ENCODE measurements around the gene MOB3B. TPM values are rescaled to one million over a fixed set of nuclear protein-coding genes. Genes with fewer than 3 reads are reported as not detected.
A peak's percentile ranks its signal among the peaks of the same experiment; 100 is the strongest.
"Not testable (repeated sequence)": the region's sequence is repeated elsewhere in the genome, so short reads cannot be mapped to it uniquely, and the experiment has no call there.

The MOB3B gene
- total RNA-seq, 1 donor from 2014 or later, result 0.99 TPM

DNA sequence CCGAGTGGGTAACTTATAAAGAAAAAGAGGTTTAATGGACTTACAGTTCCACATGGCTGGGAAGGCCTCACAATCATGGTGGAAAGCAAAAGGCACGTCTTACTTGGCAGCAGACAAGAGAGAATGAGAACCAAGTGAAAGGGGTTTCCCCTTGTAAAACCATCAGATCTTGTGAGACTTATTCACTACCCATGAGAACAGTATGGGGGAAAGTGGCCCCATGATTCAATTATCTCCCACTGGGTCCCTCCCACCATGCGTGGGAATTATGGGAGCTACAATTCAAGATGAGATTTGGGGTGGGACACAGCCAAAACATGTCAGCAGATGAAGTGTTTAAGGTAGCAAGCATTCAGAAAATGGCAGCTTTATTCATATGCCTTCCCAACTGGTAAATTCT lies 81.3 kb downstream of the MOB3B start:
- DNase-seq (ENCODE audit: low read depth in 2 of 2), result not testable (repeated sequence)

GRCh38 chr9:27447031-27447683 lies 82.5 kb downstream of the MOB3B start:
- no peak for DNase-seq (ENCODE audit: low read depth in 2 of 2)

DNA sequence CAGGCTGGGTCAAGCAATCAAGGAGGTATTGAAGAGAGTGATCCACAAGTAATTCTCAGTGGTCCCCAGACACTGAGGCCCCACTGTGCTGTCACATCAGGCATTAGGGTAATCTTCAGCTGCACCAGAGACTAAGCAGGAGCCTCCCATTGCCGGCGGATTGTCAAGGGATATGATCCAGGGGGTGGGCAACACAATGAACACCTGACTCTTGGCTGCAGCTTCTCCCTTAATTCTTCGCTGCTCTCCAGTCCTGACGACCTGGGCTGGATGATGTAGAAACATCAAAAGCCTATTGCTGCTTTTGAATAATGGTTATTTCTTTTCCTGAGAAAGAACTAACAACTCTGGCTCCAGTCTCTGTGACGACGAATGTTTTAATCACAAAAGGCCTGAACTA lies 83.9 kb downstream of the MOB3B start:
- DNase-seq (ENCODE audit: low read depth in 2 of 2), result no peak

GRCh38 chr9:27445057-27445595 lies 84.5 kb downstream of the MOB3B start:
- DNase-seq (ENCODE audit: low read depth in 2 of 2), result no peak

DNA sequence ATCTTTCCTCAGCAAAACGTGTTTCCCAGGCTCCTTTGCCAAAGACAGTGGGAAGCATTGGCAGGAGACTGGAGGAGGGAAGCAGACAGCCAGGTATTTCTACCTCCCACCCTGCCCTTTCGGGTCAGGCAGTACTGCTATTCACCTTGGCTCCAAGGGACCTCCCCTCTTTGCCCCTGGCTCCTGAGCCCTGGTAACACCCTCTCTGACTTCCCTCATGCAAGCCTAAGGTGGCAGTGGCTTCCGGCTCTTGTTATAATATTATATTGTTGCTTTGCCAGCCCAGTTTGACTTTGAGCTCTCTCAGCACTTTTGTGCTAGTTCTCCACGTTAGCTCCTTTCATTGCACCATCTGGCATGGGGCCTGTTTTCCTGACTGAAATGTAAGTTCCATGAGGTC lies 87.2 kb downstream of the MOB3B start:
- no peak for DNase-seq (ENCODE audit: low read depth in 2 of 2)

DNA sequence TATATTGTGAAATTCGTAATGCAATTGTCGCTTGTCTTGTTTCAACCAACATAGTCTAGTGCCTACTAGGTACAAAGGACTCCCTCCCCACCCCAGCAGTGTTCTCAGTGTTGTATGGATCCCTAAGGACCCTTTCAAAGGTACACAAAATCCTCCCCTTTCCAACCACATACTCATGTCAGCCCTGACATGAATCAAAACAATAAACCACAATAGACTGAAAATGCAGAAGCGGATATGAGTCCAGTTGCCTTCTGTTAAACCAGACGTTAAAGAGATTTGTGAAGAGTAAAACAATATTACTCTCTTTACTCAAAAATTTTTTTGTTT lies 87.9 kb downstream of the MOB3B start:
- DNase-seq (ENCODE audit: low read depth in 2 of 2), result no peak

DNA sequence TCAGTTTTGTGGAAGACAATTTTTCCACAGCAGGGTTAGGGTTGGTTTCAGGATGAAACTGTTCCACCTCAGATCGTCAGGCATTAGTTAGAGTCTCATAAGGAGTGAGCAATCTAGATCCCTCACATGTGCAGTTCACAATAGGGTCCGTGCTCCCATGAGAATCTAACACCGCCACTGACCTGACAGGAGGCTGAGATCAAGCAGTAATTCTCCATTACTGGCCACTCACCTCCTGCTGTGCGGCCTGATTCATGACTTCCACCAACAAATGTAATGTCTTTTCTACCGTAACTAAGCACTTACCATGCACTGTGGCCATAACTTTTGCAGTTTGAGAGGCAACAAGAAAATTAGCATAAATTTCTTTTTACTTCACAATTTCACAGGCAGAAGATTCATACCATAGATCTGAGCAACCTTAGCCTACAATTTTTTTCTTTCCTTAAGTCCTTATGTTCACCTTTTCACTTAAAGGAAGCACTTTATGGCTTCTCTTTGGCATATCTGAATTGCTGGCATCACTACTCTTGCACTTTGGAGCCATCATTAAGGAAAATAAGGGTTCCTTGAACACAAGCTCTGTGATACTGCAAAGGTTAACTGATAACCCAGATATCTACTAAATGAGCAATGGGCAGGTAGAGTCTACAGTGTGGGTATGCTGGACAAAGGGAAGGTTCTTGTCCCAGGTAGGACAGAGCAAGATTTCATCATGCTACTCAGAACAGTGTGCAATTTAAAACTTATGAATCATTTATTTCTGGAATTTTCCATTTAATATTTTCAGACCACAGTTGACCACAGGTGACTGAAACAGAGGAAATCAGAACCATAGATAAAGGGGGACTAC lies 88.5 kb downstream of the MOB3B start:
- DNase-seq (ENCODE audit: low read depth in 2 of 2), result no peak

- no peak for DNase-seq (ENCODE audit: low read depth in 2 of 2)
Measured at GRCh38 chr9:27438522-27438921, 91.1 kb downstream of the MOB3B start.

GRCh38 chr9:27437652-27438373 lies 91.8 kb downstream of the MOB3B start:
- no peak for DNase-seq (ENCODE audit: low read depth in 2 of 2)

DNA sequence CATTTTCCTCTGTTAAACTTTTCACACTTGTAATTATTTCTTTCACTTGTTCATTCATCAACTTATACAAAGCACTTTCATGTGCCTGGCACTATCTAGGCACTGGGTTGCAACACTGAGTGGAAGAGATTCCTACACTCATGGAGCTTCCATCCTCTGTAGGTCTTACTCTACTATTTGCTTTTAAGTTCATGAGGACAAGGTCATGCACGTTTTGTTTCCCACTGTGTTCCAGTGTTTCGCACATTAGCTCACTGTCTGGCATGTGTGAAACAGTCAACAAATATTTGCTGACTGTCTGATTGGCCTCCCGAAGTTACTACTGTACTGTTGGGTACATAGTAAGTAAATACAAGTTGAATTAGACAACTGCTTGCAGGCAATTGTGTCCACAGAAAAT lies 93.4 kb downstream of the MOB3B start:
- no peak for DNase-seq (ENCODE audit: low read depth in 2 of 2)

GRCh38 chr9:27433631-27434325 lies 95.8 kb downstream of the MOB3B start:
- DNase-seq (ENCODE audit: low read depth in 2 of 2), result no peak

GRCh38 chr9:27432308-27432707 lies 97.3 kb downstream of the MOB3B start:
- DNase-seq (ENCODE audit: low read depth in 2 of 2), result peak in 1 of 2 donors; percentile 61

- DNase-seq (ENCODE audit: low read depth in 2 of 2), result no peak
Measured at GRCh38 chr9:27431543-27432147, 98.0 kb downstream of the MOB3B start.

DNA sequence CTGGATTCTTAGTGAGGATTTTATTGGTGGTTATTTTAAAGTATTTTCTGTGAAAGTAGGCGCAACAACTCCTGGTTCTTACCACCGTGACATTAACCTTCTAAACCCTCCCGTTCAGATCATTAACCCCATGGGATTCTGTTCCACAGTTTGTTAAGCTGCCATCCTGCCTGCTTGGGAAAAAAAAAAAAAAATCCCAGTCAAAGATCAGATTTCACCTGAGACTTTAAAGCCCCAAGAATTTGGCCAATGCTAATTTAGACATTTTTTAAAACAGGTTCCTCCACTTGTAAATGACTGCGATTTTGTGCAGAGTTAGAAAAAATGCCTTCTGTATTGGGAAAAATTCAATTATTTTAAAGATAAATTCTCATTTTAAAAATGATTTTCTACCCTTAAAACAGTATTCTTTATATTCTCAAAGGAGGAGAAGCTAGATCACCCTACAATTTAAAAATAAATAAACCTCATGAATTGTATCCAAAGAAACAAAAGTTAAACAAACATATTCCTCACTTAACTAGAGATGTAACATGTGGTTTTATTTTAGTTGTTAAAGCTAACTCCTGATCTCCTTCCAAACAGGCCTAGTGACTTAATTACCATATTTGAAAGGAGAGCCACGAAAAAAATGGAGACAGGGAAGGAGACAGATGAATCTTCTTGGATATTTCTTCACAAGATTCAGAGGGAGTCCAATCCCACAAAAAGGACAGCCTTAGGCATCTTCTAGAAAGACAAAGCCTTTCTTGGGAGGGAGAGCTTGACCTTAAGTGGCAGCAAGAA lies 98.7 kb downstream of the MOB3B start:
- DNase-seq (ENCODE audit: low read depth in 2 of 2), result no peak

GRCh38 chr9:27429917-27430316 lies 99.7 kb downstream of the MOB3B start:
- no peak for DNase-seq (ENCODE audit: low read depth in 2 of 2)

GRCh38 chr9:27429436-27429835 lies 100.2 kb downstream of the MOB3B start:
- DNase-seq (ENCODE audit: low read depth in 2 of 2), result no peak

- no peak for DNase-seq (ENCODE audit: low read depth in 2 of 2)
Measured at GRCh38 chr9:27428551-27428950, 101.1 kb downstream of the MOB3B start.

DNA sequence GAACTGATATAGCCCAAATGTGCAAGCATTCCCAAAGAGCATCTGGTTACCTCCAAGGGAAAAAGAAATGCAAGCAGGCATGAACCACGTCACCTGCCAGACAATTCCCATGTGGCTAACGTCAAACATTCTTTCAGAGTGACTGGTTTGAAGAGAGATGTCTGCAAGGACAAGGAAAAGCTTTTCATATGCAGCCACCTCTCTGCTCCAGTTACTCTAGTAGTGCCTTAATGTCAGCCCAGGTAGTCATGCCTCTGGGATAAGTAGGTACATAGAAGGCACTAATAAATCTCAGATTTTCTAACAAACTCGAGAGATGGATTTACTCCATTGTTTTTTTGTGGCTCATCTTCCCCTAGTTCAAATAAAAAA lies 102.4 kb downstream of the MOB3B start:
- DNase-seq (ENCODE audit: low read depth in 2 of 2), result no peak

DNA sequence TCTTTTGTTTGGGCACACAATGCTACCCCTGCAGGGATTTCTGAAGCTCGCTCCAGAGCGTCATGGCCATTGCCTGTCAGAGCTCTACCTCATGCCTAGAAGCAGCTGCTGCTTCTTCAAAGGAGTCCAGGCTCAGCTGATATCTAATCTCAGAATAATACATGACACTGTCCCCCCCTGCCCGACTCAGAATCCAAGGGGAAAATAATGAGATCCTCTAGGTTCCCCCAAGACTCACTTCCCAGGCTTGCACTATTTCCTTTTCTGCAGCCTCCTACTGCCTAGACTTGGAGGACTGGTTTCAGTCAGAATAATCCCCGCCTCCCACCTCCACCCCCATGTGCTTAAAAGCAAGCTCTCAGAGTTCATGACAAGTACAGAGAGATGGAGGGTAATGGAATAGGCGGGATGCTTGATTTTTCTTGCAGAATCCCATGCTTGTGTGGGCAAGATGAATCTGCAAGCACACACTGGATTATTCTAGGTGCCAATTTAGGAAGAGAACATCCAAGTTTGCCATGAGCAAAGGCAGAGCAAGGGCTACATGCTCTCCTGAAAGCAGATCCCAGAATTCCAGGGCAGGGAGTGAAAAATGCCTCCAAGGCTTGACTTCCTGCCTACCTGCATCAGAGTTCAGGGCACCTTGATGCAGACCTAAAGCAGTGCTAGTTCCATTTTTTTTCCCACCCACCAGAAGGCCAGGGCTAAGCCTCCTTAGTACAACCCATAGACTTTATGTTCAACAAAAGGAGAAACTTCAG lies 102.9 kb downstream of the MOB3B start:
- no peak for DNase-seq (ENCODE audit: low read depth in 2 of 2)
